G401.6 (cell line): ENCODE measurements around the gene MYL3.

Experiments
- FAIRE-seq: peaks from 2 replicates; lab custom pipeline; 2012; peaks lifted over from hg19 to GRCh38; lab: Jason Lieb, UNC

The MYL3 gene

DNA sequence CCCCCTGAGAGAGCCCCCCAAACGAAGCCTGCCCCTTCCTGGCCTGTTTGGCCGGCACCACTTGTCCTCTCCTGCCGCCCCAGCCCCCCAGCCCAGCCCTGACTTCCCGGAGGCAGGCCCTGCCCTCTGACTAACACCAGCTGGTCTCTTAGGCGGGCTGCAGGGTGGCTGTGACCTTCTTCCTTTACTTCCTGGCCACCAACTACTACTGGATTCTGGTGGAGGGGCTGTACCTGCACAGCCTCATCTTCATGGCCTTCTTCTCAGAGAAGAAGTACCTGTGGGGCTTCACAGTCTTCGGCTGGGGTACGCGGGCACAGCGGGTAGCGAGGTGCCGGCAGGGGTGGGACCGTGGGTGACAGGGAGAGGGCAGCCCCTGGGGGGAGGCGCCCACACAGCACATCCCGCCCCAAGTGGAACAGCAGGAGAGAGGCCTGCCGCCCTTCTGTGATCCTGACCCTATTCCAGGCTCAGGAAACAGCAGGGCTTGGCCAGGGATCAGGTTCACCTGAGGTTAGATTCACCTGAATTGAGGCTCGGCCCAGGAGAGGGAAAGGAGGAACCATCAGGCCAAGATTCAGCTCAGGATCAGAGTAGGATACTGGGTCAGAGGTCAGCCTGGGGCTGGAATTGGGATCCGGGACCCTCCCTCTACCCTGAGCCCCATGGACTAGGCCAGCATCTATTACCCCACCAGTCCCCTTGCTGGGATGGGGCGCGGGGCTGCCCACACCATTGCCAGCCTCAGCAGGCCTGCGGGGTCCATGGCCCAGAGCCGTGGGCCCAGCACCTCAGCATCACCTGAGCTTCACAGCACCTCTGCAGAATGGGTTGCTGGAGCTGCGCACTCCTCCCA, 36.1 kb upstream of the MYL3 start:
- FAIRE-seq: no peak

DNA sequence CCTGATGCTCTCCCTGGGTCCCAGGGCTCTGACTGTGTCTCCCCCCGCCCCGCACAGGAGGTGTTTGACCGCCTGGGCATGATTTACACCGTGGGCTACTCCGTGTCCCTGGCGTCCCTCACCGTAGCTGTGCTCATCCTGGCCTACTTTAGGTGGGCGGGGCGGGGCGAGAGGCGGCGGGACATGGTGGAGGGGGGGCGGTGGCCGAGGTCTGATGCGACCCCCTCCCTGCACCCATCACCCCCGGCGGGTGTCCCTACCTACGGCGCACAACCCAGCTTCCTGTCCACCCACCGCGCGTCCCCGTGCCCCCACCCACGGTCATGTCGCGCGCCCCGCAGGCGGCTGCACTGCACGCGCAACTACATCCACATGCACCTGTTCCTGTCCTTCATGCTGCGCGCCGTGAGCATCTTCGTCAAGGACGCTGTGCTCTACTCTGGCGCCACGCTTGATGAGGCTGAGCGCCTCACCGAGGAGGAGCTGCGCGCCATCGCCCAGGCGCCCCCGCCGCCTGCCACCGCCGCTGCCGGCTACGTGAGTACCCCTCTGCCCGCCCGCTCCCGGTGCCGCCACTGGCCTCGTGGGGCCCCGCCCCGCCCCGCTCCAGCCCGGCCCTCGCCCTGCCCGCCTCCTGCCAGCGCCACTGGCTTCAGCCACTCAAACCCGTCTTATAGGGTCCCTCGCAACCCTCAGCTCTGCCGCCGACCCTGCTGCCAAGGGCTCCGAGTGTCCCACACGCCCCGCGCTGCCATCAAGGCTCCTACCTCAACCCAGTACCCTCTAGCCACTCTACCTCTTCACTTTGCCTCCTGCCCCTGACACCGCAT, 35.3 kb upstream of the MYL3 start:
- no peak for FAIRE-seq

DNA sequence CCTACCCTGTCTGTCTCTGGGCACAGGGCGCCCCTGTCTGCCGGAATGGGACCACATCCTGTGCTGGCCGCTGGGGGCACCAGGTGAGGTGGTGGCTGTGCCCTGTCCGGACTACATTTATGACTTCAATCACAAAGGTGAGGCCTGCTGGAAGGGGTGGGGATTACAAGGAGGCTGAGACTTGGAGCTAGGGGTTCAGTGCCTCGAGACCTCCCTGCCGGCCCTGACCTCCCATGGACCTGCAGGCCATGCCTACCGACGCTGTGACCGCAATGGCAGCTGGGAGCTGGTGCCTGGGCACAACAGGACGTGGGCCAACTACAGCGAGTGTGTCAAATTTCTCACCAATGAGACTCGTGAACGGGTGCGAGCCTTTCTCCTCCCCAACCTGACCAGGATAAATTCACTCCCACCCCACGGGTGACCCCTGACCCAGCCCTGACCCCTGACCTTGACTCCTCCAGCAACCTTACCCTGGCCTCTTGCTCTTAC, 34.6 kb upstream of the MYL3 start:
- FAIRE-seq: no peak

DNA sequence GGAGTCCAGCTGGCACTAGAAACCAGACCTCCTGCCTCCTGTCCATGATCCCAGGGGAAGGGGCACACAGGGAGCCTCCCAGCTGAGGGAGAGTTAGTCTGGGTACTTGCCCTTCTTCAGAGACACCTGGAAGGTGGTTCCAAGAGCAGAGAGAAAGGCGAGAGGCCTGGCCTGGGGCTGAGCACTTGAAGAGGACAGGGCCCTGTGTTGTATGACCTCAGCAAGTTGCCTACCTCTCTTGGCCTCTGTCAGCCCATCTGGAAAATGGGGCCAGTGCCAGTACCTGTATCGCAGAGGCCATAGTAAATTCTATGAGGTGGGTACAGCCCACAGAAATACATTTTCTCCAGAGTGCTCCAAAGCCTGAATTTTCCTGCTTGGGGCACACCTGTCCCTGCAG, 33.8 kb upstream of the MYL3 start:
- no peak for FAIRE-seq

DNA sequence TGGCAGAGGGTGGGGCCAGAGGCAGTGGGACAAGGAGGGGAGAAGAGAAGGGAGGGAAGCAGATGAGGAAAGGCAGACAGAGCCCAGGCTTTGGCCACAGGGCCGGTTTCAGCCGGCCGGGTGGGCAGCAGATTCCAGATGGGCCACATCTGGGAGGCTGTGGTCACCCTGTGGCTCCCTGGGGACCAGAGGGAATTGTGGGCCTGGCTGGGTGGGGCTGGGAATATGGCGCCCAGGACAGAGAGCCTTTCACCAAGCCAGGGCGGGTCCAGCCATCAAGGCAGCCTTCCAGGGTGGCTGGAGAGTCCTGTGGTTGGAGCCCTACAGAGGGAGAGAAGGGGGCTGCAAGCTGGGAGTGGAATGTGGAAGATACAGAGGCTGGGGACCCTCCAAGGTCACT, 33.1 kb upstream of the MYL3 start:
- no peak for FAIRE-seq

DNA sequence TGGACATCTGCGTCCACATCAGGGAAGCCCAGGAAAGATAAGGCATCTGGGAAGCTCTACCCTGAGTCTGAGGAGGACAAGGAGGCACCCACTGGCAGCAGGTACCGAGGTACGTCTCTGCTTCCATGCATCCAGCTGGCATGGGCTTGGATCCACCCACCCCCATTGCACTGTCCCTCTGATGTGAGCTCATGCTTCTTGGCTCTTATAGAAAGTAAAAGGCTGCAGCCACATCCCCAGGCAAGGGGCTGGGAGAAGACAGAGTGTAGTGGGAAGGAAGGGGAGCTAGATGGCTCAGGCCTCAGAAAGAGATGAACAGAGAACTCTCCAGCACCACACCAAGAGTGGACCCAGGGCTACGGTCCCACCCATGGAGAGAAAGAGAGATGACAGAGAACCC, 32.5 kb upstream of the MYL3 start:
- FAIRE-seq: no peak

DNA sequence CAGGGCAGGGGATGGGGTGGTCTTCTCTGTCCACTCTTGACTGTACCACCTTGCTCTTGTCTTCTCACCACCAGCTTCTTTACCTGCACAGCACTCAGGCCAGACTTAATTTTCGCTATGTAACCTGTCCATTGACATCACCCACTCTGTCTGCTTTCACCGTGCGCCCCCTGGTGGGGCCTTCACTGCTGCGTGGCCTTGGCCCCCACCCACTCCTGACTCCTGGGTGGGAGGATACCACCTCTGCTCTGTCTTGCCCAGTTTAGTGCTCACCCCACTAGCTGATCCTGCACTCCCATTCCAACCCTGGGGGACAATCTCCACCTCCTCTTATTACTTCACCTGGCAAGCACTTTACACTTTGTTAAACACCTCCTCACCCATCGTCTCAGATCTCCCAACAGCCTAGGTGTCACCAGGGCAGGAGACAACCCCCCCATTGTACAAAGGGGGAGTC, 32.0 kb upstream of the MYL3 start:
- FAIRE-seq: no peak

DNA sequence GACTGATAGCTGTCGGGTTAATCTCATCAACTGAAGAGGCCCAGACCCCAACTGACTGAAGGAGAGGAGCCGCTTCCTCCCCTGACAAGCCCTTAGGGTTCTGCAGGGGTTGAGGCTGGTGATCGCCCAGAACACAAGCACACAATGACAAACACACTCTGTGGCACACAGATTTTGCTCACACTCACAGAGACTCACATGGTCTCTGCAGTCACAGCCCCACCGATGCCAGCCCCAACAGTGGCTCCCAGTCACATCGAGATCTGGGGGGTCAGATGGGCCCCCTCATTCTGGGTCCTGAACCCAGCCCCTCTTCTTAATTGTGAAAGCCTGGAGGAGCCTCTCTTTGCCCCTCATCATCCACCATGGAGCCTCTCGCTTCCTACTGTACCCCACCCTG, 31.0 kb upstream of the MYL3 start:
- no peak for FAIRE-seq

DNA sequence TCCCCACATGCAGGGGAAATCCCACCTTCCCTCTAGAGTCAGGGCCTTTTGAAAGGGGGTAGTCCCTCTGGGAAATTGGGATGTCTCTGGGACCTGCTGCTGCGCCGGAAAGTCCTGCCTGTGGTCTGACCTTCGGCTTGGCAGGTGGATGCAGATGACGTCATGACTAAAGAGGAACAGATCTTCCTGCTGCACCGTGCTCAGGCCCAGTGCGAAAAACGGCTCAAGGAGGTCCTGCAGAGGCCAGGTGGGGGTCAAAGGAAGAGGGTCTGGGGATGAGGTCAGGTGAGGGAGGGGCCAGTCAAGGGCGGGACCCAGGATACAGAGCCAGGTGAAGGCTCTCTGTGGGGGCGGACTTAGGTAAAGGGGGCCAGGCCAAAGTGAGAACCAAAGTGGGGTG, 30.5 kb upstream of the MYL3 start:
- FAIRE-seq: no peak

DNA sequence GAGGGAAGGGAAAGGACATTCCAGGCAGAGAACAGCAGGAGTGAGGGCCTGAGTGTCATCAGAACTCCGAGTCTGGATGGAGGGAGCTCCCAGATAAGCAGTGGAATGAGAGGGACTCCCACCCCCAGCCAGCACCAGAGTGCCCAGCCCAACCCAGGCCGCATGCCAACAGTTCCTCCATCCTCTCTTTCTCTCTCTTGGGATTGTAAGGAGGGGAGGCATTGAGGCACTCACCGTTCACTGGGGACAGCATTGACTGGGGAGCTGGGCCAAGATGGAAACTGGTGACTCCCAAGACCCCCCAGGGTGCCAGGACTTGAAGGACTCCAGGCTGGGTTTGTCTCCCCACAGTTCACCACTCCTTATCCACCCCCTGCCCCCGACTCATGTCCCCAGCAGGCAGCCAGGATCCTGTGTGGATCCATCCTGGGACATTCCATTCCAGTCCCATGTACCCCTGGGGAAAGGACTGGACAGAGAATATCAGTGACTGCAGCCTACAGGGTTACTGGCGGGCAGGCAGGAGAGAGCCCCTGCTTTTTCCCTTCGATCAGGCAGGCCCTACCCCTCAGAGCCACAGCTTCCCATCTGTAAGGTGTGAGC, 30.0 kb upstream of the MYL3 start:
- no peak for FAIRE-seq

DNA sequence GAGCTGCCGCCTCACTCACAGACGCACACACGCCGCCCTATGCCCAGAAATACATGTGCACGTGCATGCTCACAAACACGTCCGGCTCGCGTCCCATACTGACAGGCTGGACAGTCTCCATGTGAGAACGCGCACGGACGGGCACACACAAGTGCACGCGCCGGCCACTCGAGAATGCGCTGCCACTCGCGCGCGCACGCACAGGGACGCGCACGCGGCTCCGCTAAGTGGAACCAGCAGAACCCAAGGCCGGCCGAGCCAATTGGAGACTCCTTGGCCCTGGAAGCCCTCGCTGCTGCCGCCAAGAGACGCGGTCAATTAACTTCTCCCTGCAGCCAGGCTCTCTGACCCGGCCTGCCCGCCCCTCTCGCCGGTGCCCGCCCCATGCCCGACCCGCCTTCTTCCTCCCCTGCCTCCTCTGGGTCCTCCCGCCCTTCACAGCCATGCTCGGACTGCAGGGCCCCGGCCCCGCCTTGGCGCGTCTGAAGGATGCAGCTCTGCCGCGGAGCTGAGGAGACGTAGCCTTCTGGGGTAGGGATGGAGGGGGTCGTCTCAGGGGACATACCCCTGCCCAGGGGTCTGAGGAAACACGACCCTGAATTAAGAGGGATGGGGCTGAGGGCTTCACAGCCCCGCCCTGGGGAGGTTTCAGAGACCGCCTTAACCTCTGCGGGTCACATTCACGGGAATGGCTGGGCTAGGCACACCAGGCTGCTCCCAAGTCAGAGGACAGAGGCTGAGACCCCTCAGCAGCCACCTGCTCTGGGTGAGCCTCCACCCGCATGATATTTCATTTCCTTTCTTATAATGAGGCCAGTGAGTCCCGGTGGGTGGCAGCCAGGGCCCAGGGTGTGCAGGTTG, 29.3 kb upstream of the MYL3 start:
- FAIRE-seq: no peak

DNA sequence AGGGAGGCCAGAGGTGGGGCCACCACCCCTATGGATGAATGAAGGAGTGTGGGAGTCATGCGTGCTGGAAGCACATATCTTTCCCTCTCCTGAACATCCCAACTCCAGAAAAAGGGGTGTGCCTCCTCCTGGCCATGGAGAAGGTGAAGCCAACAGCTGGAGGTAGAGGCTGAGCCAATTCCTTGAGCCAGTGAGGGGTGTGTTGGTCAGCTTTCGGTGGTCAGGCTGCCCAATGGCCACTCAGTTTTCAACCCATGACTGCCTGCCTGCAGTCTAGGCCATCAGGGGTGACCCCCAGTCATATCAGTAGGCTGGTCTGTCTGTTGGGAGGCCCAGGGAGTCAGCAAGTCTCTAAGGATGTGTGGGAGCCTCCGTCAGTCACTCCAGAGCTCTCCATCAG, 27.9 kb upstream of the MYL3 start:
- FAIRE-seq: no peak

DNA sequence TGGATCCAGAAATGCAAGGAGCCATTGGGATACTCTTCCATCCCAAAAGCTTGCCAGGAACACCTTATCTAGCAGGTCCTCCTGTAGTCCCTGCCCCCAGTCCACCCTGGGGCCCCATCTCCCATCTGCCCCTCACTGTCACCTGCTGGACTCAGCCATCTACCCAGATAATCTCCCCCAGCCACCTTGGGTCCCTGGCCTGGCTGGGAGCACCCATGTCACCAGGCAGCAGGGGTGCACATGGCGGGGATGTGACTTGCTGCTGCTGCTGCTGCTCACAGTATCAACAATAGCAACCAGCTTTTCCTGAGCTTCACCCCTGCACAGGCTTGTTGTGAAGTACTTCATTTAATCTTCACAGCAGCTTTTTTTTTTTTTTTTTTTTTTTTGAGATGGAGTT, 26.9 kb upstream of the MYL3 start:
- no peak for FAIRE-seq

DNA sequence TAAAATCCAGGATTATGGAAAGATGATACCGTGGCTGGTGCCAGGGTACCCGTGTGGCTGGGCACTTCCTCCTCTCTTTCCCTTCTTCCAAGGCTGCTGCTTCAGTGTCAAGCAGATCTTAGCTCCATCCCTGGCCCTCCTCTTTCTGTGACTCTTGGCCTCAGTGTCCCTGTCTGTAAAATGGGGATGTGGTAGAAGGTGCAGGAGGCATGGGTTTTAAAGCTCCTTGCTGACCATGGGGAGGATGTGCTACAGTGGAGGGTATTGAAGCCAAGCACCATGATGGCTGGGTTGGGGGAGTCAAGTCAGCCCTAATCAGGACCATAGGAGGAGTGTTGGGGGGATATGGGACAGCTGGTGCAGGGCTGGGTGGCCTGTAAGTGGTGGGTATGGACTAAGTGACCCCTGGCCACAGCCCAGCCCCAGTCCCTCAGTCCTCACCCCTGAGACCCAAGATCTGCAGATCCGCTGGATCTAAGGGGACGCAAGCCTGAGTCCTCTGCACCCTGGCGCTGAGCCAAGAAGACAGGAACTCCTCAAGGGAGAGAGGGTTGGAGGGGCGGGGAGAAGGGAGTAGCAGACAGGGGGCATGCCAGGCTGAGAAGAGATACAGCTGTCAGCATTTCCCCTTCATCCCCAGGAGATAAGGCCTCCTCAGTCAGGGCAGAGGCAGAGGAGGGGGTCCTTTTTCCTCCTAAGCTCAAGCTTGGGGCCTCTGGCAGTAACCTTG, 26.3 kb upstream of the MYL3 start:
- FAIRE-seq: no peak

DNA sequence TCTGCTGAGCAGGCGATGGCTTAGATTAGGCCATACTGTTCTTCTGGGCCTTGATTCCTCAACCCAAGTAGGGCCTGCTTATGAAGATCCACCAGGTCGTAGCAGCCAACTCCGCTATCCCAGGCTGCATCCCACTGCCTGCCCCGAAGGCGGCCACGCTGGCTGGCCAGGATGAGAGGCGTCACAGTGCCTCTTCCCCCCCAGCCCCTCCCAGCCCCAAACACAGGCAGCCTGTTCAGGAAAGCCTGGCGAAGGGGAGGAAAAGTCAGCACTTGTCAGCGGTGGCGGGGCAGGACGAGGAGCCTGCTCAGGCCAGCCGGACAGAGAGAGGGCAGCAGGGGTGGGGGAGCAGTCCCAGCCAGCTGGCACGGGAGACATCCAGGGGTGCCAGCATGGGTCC, 25.5 kb upstream of the MYL3 start:
- no peak for FAIRE-seq

DNA sequence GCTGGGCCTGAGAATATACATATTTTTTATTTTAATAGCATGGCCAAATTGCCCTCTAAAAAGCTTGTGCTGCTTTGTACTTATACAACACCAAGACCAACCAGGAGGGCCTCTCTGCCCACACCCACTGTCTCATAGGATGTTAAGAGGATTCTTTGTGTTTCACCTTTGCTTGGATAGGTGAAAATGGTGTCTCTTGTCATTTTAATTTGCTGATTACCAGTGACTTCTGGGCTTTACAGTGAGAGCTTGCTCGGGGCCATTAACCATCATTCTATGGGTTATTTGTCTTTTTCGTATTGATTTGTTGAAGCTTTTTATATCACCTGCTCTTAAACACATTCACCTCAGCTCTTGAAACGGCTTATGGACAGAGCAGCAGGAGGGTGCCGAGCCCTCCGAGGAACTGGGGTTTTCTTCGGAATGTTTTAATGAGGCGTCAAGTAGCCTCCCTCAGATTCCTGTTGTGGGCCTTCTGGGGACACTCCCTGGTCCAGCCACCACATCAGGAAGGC, 24.8 kb upstream of the MYL3 start:
- FAIRE-seq: no peak

DNA sequence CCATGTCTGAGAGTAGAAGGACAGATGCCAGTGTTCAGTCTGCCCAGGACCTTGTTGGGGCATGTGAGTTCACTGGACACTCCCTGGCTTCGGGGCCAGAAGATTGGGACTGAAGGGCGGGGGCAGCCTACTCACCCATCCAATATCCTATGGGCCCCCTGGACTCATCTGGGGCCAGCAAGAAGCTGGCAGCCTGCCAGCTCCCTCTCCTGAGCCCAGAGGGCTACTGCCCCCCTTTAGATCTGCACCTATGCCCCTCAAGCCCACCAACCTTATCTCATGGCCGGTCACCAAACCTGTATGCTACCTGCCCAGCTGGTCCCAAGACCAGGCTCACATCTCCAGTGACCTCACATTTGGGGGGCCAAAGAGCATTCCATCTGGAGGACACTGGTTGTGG, 22.4 kb upstream of the MYL3 start:
- FAIRE-seq: no peak

DNA sequence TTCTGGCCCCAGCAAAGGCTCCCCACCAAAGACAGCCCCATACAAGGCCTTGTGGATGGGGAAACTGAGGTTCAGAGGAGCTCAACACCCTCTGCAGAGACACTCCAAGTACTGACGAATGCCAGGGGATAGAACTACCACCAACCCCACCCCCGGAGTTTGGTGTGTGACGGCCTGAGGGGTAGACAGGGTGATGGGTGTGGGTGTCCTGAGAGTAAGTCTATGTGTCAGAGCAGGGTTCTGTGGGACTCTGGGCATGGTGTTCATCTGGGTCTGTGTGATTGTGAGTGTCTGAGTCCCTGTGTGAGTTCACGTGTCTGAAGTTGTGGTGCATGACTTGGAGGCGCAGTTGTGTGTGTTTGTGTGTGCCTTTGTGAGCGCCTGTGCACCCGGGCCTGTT, 21.7 kb upstream of the MYL3 start:
- no peak for FAIRE-seq

DNA sequence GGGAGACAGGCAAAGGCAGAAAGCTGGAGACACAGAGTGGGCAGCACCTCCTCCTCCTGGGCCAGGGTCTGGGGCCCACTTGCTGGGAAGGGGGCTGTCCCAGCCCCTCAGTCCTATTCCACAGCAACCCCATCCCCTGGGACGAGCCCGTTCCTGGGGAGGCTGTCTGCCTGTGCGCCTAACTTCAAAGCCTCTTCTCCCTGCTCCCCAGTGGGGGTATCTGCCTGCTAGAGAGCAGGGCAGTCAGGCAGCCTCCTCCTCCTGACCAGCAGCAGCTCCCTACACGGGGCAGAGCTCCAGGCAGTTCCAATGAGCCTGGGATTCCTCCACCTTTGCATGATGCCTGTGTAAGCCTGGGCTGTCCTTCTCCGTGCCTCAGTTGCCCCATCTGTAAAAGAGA, 21.2 kb upstream of the MYL3 start:
- FAIRE-seq: no peak

DNA sequence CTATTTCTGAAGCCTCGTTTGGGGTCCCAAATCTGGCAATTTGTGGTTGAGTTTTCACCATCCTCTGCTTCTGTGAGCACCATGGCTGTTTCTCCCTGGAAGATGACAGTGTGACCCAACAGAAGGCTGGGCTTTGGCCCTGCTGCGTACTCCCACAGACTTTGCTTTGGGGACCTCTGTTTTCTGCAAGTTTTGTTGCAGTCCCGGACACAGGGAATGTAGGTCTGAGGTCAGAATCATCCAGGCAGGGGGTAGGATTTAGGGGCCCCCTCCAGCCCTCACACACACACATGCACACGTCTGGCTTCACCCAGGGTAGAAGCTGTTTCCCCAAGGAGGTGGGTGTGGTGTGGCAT, 20.6 kb upstream of the MYL3 start:
- FAIRE-seq: no peak
